GM12875 (cell line): ENCODE data around the gene COL25A1.
"Not testable (repeated sequence)": the region's sequence is repeated elsewhere in the genome, so short reads cannot be mapped to it uniquely, and the experiment has no call there.

ENCODE experiments used
- H3K4me3 ChIP-seq: one replicate; pipeline ENCODE4 v1.5.1; 2011; ENCODE audit warnings: low read depth, low read length, control low read depth
- CTCF ChIP-seq: IDR thresholded peaks from 2 replicates; pipeline ENCODE4 v1.5.1; 2011; ENCODE audit warnings: low read depth, mild to moderate bottlenecking, control low read depth, inconsistent platforms, low read length, moderate library complexity, borderline replicate concordance; ENCODE audit not compliant: insufficient read depth

Gene COL25A1

GRCh38 chr4:109123951-109124350 is 178.5 kb downstream of the COL25A1 start:
- TF ChIP-seq CTCF = no peak
- no peak overlapping the region for H3K4me3 ChIP-seq

DNA sequence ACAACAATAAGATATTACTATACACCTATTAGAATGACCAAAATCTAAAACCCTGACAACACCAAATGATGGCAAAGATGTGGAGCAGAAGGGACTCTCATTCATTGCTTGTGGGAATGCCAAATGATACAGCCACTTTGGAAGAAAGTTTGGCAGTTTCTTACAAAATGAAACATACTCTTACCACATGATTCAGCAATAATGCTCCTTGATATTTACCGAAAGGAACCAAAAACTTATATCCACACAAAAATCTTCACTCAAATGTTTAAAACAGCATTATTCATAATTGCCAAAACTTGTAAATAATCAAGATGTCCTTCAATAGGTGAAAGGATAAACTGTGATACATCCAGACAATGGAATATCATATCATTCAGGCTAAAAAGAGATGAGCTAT is 180.9 kb downstream of the COL25A1 start:
- H3K4me3 ChIP-seq = no peak overlapping the region
- TF ChIP-seq CTCF = no peak

GRCh38 chr4:109119852-109120251 is 182.6 kb downstream of the COL25A1 start:
- no peak for TF ChIP-seq CTCF
- H3K4me3 ChIP-seq = no peak overlapping the region

DNA sequence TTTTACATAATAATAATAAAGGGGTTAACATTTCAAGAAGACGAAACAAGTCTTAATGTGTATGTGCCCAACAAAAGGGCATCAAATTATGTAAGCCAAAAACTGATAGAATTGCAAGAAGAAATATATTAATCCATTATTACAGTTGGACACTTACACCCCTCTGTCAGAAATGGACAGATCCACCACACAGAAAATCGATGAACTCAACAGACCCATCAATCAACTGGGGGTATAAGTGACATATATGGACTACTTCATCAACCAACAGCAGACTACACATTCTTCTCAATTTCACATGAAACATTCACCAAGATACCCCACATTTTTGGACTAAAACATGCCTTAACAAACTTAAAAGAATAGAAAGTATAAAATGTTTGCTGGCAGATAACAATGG is 183.8 kb downstream of the COL25A1 start:
- H3K4me3 ChIP-seq = no peak overlapping the region
- no peak for TF ChIP-seq CTCF

- TF ChIP-seq CTCF = no peak
- no peak overlapping the region for H3K4me3 ChIP-seq
Observed at GRCh38 chr4:109114501-109114900, 188.0 kb downstream of the COL25A1 start.

DNA sequence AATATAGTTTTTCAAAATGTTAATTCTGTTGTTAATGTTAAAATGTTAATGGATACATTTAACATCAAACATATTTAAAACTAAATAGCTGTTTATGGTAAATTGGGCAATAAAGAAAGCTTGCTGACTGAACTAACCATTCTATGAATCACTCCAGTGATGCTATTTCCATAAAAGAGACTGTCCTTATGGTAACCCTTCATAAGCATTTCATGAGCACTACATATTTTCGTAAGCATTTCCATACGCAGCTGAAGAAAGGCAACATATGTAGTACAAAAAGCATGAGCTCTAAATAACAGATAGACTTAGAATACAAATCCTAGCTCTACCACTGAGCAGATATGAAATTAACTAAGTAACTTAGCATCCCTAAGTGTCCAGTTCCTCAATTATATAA is 188.9 kb downstream of the COL25A1 start:
- no peak overlapping the region for H3K4me3 ChIP-seq
- TF ChIP-seq CTCF = no peak

DNA sequence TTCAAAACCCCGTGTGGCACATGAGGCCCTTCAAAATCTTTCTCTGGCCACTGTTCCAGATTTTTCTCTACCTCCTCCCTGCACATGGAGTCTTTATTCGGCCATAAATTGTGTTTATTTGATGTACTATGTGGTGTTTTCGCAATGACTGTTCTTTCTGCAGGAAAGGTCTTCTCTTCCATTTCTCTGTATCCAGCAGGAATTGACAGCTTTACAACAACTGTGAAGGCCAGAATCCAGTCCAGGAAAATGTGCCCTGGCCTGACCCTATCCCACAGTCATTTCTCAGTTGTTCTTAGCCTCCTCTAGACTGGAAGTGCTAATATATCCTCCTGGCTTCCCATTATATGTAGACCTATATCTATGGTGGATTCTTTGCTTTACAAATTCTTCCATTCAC is 191.4 kb downstream of the COL25A1 start:
- TF ChIP-seq CTCF = no peak
- H3K4me3 ChIP-seq = no peak overlapping the region

DNA sequence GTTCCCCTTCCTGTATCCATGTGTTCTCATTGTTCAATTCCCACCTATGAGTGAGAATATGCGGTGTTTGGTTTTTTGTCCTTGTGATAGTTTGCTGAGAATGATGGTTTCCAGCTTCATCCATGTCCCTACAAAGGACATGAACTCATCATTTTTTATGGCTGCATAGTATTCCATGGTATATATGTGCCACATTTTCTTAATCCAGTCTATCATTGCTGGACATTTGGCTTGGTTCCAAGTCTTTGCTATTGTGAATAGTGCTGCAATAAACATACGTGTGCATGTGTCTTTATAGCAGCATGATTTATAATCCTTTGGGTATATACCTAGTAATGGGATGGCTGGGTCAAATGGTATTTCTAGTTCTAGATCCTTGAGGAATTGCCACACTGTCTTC is 194.2 kb downstream of the COL25A1 start:
- not testable (repeated sequence) for H3K4me3 ChIP-seq
